ENCODE data around the gene CACTIN.

The CACTIN gene

DNA sequence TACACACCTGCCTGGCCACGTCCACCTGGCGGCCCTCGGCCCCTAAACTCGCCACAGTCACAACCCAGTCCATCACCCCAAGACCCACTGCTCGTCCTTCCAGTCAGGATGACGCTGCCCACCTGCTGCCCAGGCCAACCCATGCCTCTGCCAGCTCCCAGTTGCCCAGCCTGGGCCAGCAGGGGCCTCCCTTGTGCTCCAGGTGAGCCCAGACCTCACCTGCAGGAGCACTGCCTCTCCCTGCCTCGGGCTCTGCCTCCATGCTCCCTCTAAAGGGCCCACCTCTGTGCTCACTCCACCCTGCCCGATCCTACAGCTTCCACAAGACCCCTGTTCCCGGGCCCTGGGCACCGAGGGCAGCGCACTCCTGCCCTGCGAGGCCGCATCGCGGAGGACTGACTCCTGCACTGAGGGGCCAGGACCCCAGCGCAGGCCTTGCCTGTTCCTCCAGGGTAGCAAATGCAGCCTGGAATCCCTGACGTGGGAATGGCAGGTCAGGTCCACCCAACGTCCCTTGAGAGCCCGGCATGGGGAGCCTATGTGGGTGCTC, 8.0 kb upstream of the CACTIN start:
- Histone ChIP-seq H3K36me3 (ENCODE audit: insufficient read depth) (no peaks in the 10 kb centered on the region), H3K27me3 (ENCODE audit: insufficient read depth, low read depth) (no peaks in the 10 kb centered on the region), H3K79me2 (ENCODE audit: insufficient read depth, low read depth) (no peaks in the 10 kb centered on the region), H3K4me3 (IDR thresholded peaks at IDR 0.05; ENCODE audit: insufficient read depth, low read depth, low read length) (no peak overlapping the region), H4K20me1 (ENCODE audit: insufficient read depth) (no peaks in the 10 kb centered on the region), H3K4me1 (ENCODE audit: low read depth, poor library complexity, severe bottlenecking) (no peaks in the 10 kb centered on the region), H3K9ac (no peak overlapping the region), H3K27ac (no peak overlapping the region), H3K4me2 (no peak overlapping the region), H2AFZ (ENCODE audit: low read depth) (no peak overlapping the region)
- TF ChIP-seq, protein P1, sequence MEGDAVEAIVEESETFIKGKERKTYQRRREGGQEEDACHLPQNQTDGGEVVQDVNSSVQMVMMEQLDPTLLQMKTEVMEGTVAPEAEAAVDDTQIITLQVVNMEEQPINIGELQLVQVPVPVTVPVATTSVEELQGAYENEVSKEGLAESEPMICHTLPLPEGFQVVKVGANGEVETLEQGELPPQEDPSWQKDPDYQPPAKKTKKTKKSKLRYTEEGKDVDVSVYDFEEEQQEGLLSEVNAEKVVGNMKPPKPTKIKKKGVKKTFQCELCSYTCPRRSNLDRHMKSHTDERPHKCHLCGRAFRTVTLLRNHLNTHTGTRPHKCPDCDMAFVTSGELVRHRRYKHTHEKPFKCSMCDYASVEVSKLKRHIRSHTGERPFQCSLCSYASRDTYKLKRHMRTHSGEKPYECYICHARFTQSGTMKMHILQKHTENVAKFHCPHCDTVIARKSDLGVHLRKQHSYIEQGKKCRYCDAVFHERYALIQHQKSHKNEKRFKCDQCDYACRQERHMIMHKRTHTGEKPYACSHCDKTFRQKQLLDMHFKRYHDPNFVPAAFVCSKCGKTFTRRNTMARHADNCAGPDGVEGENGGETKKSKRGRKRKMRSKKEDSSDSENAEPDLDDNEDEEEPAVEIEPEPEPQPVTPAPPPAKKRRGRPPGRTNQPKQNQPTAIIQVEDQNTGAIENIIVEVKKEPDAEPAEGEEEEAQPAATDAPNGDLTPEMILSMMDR (conservative IDR thresholded peaks at IDR 0.05; ENCODE audit: low read depth, low read length) = no peak

DNA sequence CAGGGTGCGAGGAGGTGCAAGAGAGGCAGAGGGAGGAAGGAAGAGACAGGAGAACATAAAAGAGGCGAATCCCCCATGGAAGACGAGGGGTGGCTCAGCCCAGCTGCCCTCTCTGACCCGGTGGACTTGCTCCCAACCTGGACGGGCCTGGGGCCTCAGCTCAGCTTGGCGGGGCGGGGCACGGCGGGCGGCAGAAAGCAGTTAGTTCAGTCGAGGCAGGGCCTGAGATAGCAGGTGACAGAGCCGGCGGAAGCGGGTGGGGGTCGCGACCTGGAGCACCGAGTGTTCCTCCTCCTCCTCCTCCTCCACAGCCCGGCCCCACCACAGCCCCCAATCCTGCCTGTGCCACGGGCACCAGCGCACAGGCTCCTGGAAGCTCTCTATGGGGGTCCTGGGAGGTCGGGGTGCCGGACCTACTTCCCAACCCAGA, 7.0 kb upstream of the CACTIN start:
- Histone ChIP-seq H3K79me2 (ENCODE audit: insufficient read depth, low read depth) (no peaks in the 10 kb centered on the region), H3K4me1 (ENCODE audit: low read depth, poor library complexity, severe bottlenecking) (no peaks in the 10 kb centered on the region), H3K4me3 (IDR thresholded peaks at IDR 0.05; ENCODE audit: insufficient read depth, low read depth, low read length) (no peak overlapping the region), H2AFZ (ENCODE audit: low read depth) (no peak overlapping the region), H3K27me3 (ENCODE audit: insufficient read depth, low read depth) (no peaks in the 10 kb centered on the region), H3K9ac (no peak overlapping the region), H3K4me2 (no peak overlapping the region), H4K20me1 (ENCODE audit: insufficient read depth) (no peaks in the 10 kb centered on the region), H3K36me3 (ENCODE audit: insufficient read depth) (no peaks in the 10 kb centered on the region), H3K27ac (no peak overlapping the region)
- TF ChIP-seq, protein P1 (conservative IDR thresholded peaks at IDR 0.05; ENCODE audit: low read depth, low read length) = no peak

DNA sequence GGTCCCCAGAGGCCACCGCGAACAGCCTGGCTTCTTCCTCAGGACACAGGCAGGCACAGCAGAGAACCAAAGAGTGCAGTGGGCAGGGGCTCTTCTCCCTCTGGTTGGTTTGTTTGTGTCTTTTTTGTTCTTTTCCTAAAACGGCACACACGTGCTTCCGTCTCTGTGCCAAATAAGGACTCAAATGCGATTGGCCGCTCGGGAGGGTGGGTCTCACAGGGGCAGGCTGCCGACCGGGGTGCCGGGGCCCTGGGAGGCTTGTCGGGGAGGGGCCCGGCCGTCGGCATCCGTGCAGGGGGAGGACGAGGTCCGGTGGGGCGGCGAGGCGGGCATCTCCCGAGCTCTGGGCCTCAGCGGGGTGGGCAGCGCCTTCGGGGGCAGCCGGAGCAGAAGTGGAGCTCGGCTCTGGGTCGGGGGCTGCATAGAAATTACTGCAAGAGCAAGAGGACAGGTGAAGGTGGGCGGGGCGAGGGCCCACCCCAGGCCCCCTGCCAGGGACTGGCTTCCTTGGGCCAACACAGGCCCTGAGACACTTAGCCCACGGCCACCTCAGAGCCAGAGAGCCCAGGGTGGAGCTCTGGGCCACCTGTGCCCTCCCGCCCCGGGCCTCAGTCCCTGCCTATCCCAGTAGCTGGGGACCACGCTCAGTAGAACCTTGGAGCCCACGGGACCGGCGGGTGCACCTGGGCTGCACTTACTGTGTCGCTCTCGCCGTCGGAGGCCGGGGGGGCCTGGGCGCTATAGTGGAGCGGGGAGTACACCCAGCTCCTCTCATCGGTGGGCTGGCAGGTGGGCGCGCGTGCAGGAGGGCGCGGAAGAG, 6.4 kb upstream of the CACTIN start:
- Histone ChIP-seq H3K79me2 (ENCODE audit: insufficient read depth, low read depth) (no peaks in the 10 kb centered on the region), H3K4me3 (IDR thresholded peaks at IDR 0.05; ENCODE audit: insufficient read depth, low read depth, low read length) (no peak overlapping the region), H4K20me1 (ENCODE audit: insufficient read depth) (no peaks in the 10 kb centered on the region), H3K4me2 (no peak overlapping the region), H3K36me3 (ENCODE audit: insufficient read depth) (no peaks in the 10 kb centered on the region), H3K9ac (no peak overlapping the region), H2AFZ (ENCODE audit: low read depth) (no peak overlapping the region), H3K27ac (no peak overlapping the region), H3K27me3 (ENCODE audit: insufficient read depth, low read depth) (no peaks in the 10 kb centered on the region), H3K4me1 (ENCODE audit: low read depth, poor library complexity, severe bottlenecking) (no peaks in the 10 kb centered on the region)
- TF ChIP-seq, protein P1 (conservative IDR thresholded peaks at IDR 0.05; ENCODE audit: low read depth, low read length) = no peak

DNA sequence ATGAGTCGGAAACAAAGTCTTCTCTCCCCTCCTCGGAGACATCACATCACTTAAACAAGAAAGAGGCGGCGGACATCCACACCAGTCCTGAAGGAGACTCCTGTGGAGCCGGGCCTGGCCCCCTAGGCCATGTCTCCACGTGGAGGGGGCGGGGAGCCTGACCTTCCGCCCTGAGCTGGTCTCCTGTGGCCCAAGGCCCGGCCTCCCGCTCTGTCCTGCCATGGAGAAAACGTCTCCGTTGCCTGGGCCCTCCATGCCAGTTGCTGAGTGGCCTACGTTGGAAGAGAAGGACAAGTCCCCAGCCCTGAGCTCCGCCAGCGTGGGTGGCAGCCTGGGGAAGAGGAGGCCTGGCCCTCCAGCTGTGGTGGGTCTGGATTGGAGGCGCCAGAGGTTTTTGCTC, 5.5 kb upstream of the CACTIN start:
- Histone ChIP-seq H3K4me1 (ENCODE audit: low read depth, poor library complexity, severe bottlenecking) (no peaks in the 10 kb centered on the region), H3K9ac (no peak overlapping the region), H4K20me1 (ENCODE audit: insufficient read depth) (no peaks in the 10 kb centered on the region)

More for the DNA sequence above, 5.5 kb upstream of the CACTIN start:
- Histone ChIP-seq H3K27me3 (ENCODE audit: insufficient read depth, low read depth) (no peaks in the 10 kb centered on the region), H3K4me3 (IDR thresholded peaks at IDR 0.05; ENCODE audit: insufficient read depth, low read depth, low read length) (no peak overlapping the region), H3K27ac (no peak overlapping the region), H3K4me2 (no peak overlapping the region), H3K36me3 (ENCODE audit: insufficient read depth) (no peaks in the 10 kb centered on the region), H2AFZ (ENCODE audit: low read depth) (no peak overlapping the region), H3K79me2 (ENCODE audit: insufficient read depth, low read depth) (no peaks in the 10 kb centered on the region)
- TF ChIP-seq, protein P1 (conservative IDR thresholded peaks at IDR 0.05; ENCODE audit: low read depth, low read length) = no peak
